NCI-H2107 treated with DMSO at 0.1 percent for 48 hours (cell line): ENCODE measurements around the gene C1orf232.

Experiments used
- DNase-seq: peaks from one replicate; lab custom pipeline; 2025; ENCODE audit not compliant: unreplicated experiment; lab: John Stamatoyannopoulos, UW

The C1orf232 gene

DNA sequence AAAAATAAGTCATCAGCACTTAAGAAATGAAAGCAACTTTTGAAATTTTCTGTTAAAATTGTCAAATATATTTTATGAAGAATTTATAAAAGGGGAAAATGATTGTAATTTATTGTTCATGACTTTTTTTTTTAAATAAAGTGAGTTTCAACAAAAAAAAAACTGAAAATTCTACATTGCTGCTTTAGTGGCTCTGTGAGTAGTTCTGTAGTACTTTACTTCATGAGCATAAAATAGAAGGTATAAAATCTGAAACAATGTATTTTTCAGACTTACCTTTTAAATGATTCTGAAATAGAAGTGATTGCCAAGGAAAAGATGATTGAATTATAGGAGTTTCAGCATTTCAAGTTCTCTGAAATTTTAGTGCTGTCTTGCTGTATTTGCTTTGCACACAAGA is 43.4 kb downstream of the C1orf232 start:
- no peak for DNase-seq

DNA sequence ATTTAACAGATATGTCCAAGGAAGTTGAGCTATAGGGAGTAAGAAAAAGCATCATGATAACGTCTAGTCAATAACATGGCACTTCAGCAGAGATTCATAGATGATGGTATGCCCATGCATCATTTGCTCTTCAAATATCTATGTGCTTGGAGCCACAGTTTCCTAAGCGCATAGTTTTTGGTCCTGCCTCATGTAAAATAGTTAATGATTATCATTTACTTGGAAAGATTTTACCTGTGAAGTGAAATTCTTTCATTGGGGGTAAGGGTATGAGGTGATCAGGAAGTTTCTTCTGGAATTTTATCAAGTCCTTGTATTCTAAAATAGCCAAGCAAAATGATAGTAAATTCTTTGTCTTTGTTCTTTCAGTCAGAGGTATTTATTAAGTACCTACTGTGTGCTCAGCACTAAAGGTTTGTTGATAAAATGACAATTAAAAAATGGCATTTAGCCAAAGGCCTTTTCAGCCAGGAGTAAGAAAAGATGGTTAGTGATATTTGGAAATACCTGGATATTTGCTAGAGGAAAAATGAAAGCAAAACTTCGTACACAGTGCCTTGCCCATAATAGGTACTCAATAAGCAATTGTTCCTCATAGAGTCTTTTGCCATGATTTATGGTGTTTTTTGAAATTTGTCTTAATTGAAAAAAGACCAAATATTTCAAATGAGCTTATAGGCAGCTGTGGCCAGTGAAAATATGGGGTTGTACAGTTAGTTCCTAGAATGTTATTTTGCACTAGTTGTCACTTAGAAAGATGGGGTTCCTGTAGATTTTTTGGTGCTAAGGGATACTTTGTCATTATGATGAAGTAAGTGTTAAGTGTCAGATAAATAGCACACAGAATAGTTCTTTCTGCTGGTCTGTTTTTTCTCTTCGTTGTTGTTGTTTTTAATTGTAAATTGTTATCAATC is 44.1 kb downstream of the C1orf232 start:
- DNase-seq: no peak

DNA sequence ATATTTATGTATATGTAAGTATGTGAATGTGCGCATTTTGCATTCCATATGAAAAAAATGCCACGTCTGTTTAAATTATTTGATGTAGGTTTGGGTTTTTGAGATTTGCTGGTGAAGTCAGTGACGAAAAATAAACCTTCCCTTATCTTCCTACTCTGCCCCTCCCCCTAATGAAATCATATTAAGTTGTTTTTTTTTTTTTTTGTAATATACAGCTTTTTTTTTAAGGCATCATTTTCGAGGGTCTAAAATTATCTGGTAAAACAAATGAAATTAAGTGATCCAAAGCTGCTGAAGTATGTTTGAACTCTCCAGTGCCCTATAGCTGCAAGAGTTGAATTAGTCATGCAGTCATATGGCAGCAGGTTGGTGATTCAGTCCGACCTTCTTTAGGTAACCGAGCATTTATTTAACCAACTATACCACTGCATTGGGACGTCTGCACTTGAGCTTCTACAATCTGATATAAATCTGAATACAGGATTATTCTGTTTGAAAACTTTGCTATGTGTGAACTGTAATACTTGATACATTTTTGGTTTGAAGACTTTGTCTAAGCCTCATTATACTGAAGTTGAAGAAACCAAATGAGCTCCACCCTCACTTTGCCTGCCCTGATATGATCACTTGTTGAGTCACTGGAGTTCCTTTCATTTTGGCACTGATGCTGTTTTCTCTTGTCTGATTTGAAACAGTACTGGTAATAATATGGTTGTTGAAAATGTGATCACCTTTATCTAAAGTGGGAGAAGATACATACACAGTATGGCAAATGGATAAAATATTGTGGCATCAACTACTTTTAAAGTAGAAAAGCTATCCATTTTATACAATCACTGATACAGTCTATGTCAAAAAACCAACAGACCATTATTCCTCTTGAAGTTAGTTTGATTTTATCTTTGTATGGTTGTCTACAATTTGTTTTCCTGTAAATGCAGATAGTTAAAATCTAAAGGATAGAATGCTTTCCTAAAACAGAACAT is 45.5 kb downstream of the C1orf232 start:
- no peak for DNase-seq

DNA sequence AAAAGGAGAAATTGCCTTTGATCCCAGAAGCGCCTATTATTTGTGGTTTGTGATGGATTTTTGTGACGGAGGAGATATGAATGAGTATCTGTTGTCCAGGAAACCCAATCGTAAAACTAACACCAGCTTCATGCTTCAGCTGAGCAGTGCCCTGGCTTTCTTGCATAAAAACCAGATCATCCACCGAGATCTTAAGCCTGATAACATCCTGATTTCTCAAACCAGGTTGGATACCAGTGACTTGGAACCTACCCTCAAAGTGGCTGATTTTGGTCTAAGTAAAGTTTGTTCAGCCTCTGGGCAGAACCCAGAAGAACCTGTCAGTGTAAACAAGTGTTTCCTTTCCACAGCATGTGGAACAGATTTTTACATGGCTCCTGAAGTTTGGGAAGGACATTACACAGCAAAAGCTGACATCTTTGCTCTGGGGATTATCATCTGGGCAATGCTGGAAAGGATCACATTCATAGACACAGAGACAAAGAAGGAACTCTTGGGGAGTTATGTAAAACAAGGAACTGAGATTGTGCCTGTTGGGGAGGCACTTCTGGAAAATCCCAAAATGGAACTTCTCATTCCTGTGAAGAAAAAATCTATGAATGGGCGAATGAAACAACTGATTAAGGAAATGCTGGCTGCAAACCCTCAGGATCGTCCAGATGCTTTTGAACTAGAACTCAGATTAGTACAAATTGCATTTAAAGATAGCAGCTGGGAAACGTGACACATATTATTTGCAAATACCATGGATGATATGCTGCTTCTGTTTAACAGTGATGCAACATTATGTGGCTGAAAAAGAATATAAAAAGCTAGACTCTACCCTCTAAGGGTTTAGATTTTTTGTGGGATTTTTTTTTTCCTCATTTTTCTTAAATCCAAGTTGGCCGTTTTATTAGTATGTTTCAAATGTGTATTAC is 46.6 kb downstream of the C1orf232 start:
- DNase-seq: no peak

DNA sequence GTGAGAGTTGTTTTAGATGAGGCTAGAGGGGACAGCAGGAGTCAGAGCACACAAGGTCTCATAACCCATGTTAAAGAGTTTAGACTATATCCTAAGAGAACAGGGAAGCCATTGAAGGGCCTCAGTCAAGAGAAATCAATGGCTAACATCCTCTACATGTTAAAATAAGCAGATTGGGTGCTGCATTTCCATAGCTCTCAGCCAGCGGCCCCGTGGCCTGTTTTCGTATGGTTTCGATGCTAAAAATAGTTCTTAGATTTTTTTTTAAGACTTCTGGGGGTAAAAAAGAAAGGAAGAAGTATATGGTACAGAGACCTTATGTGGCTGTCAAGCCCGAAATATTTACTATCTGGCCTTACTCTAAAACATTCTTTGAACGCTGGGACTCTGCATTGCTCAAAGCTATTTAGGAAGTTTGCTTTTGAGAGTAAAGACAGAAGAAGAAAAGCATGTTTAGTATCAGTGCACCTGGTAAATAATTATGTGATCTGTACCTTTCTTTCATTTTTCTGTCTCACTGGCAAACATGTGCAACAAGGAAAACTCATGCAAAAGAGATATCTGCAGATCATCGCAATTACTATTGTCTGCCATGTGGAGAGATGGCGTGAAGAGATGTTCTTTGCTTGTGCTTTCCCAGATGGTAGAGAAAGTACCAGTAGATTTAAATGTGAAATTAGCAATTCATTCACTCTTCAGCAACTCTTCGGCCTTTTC is 48.7 kb downstream of the C1orf232 start:
- no peak for DNase-seq

DNA sequence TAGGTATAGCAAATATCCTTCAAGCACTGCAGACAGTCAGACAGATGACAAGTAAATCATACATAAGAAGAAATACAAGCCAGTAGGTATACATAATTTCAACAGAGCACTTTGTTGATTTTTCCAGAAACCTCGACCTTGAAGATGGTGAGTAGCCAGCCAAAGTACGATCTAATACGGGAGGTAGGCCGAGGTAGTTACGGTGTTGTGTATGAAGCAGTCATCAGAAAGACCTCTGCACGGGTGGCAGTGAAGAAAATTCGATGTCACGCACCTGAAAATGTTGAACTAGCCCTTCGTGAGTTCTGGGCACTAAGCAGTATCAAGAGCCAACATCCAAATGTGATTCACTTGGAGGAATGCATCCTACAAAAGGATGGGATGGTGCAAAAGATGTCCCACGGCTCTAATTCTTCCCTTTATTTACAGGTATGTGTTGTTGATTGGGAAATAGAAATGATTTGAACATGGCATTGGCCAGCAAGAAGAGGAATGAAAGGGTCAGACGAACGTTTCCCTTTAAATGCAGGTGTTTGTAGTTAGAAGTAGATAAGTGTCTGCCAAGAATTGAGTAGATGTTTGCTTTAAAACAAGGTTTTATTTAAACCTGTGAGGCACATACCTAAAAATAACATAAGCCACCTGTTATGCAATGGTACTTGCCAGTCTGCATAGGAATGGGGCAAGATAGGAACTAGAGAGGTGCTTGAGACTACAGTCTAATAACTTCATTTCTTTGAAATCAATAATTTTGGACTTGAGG is 54.4 kb downstream of the C1orf232 start:
- no peak for DNase-seq
